DOHH2 (cell line): ENCODE measurements around the gene GABRG3.

Experiments used
- H3F3A ChIP-seq: fragments of 200-600 bp; sonication (generic), shearing (Covaris generic); 2 replicates; pipeline ENCODE4 v1.6.0; 2016; ENCODE audit warnings: antibody characterized with exemption, mild to moderate bottlenecking; ENCODE audit not compliant: control insufficient read depth, insufficient read depth
- H3K27ac ChIP-seq: fragments of 200-600 bp; sonication (generic); 2 replicates; pipeline ENCODE4 v1.5.1; 2014; ENCODE audit warnings: low read depth, mild to moderate bottlenecking, low read length, moderate library complexity
- H3K27me3 ChIP-seq: fragments of 200-600 bp; sonication (generic); 2 replicates; pipeline ENCODE4 v1.6.1; 2014; ENCODE audit warnings: mild to moderate bottlenecking, low read length, mixed read lengths; ENCODE audit not compliant: control insufficient read depth
- H3K36me3 ChIP-seq: fragments of 200-600 bp; sonication (generic); 2 replicates; pipeline ENCODE4 v1.6.1; 2014; ENCODE audit warnings: mild to moderate bottlenecking, low read length, moderate library complexity, mixed read lengths; ENCODE audit not compliant: control insufficient read depth
- H3K4me1 ChIP-seq: fragments of 200-600 bp; sonication (generic); 2 replicates; pipeline ENCODE4 v1.6.1; 2014; ENCODE audit warnings: mild to moderate bottlenecking, low read length, mixed read lengths; ENCODE audit not compliant: control insufficient read depth
- H3K4me2 ChIP-seq: fragments of 200-600 bp; sonication (generic); 2 replicates; pipeline ENCODE4 v1.6.0; 2014; ENCODE audit warnings: mild to moderate bottlenecking, low read length, moderate library complexity
- H3K4me3 ChIP-seq: fragments of 200-600 bp; sonication (generic); 2 replicates; pipeline ENCODE4 v1.5.1; 2014; ENCODE audit warnings: mild to moderate bottlenecking, low read length, mixed read lengths
- H3K79me2 ChIP-seq: fragments of 200-600 bp; sonication (generic); 2 replicates; pipeline ENCODE4 v1.6.1; 2014; ENCODE audit warnings: mild to moderate bottlenecking, low read length, mixed read lengths; ENCODE audit not compliant: control insufficient read depth
- H3K9me2 ChIP-seq: fragments of 200-600 bp; sonication (generic); replicated peaks from 2 replicates; pipeline ENCODE4 v1.6.1; 2014; ENCODE audit warnings: mild to moderate bottlenecking, low read length, mixed read lengths; ENCODE audit not compliant: control insufficient read depth
- H3K9me3 ChIP-seq: fragments of 200-600 bp; sonication (generic); 2 replicates; pipeline ENCODE4 v1.6.1; 2014; ENCODE audit warnings: antibody characterized with exemption, low read length, mixed read lengths; ENCODE audit not compliant: control insufficient read depth, insufficient read depth
- H4K20me1 ChIP-seq: fragments of 200-600 bp; sonication (generic); 2 replicates; pipeline ENCODE4 v1.6.0; 2014; ENCODE audit warnings: low read depth, mild to moderate bottlenecking, antibody characterized with exemption, low read length, moderate library complexity; ENCODE audit not compliant: control insufficient read depth, insufficient read depth
- CTCF ChIP-seq: fragments of 200-600 bp; sonication (generic); IDR thresholded peaks from one replicate; pipeline ENCODE4 v1.5.1; 2014; ENCODE audit warnings: antibody characterized with exemption, mild to moderate bottlenecking, low read depth, low read length; ENCODE audit not compliant: poor library complexity, severe bottlenecking
- EZH2phosphoT487 ChIP-seq: fragments of 200-600 bp; sonication (generic); IDR thresholded peaks from 2 replicates; pipeline ENCODE4 v1.6.1; 2017; ENCODE audit warnings: borderline replicate concordance, mild to moderate bottlenecking, antibody characterized with exemption, low read length, moderate library complexity, mixed read lengths

GABRG3 gene

DNA sequence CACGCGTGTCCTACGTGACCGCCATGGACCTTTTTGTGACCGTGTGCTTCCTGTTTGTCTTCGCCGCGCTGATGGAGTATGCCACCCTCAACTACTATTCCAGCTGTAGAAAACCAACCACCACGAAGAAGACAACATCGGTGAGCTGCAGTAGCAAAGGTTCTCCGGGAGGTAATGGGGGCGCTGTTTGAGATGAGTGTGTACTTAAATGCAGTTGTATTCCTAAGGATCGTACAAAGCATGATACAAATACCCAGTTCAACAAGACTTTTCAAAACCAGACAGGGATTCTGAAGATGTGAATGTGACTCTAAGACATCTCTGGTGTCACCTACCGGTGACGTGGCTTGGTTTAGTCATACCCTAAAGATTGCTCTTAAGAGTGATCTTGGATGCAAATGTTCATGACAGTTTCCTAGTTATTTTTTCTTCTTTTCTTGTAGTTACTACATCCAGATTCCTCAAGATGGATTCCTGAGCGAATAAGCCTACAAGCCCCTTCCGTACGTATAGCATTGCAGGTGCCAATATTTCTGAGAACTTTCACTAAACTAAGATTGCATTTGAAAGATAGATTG lies 556.6 kb downstream of the GABRG3 start:
- Histone ChIP-seq H3F3A (no peaks in the 10 kb centered on the region), H3K79me2 (no peaks in the 10 kb centered on the region), H3K4me2 (no peak overlapping the region), H3K27ac (no peak overlapping the region), H3K4me3 (no peak overlapping the region), H3K36me3 (no peaks in the 10 kb centered on the region), H3K9me3 (peaks cover 19% of the 10 kb centered on the region; the same call in 1 of the 2 replicates), H3K4me1 (no peaks in the 10 kb centered on the region), H4K20me1 (no peaks in the 10 kb centered on the region), H3K27me3 (no peaks in the 10 kb centered on the region), H3K9me2 (no peaks in the 10 kb centered on the region)
- no peak for TF ChIP-seq CTCF
- no peak for TF ChIP-seq EZH2phosphoT487

DNA sequence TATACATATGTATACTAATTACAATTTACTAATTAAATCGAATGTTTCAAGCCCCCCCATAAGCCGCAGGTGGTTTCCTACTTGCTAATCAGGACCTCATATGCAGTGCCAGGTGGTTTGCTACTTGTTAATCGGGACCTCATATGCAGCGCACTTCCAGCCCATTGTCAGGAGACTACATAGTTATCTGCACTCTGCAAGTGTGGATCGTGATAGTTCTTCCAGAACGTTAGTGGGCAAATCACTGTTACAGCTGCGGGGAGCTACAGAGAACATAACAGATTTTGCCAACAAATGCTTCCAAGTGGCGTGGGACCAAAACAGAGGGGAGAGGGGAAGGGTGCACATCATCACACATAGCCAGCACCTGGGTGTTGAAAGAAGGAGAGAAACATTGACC lies 558.4 kb downstream of the GABRG3 start:
- Histone ChIP-seq H3K27me3 (no peaks in the 10 kb centered on the region), H3K36me3 (no peaks in the 10 kb centered on the region), H3K79me2 (no peaks in the 10 kb centered on the region), H3F3A (no peaks in the 10 kb centered on the region), H4K20me1 (no peaks in the 10 kb centered on the region), H3K9me2 (no peaks in the 10 kb centered on the region), H3K4me3 (no peak overlapping the region), H3K4me1 (no peaks in the 10 kb centered on the region), H3K27ac (no peak overlapping the region), H3K9me3 (peaks cover 19% of the 10 kb centered on the region; the same call in 1 of the 2 replicates), H3K4me2 (no peak overlapping the region)
- TF ChIP-seq CTCF, result no peak
- no peak for TF ChIP-seq EZH2phosphoT487

DNA sequence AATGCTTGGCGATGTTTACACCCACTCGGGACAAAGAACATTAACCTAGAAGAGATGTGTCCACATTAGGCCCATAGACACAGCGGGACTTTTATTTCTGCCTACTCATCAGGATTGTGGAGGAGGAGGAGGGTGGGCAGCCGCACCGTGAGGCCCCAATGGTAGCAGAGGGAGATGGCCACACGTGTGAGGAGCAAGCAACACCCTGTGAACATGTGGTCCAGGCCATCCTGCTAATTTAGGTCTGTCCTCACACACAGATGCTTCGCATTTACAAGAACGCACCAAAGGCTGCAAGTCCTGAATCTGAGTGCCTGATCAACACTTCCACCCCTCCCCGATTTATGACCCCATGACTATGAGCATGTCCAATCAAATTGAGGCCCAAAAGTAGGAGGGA lies 560.0 kb downstream of the GABRG3 start:
- no peak for TF ChIP-seq CTCF
- TF ChIP-seq EZH2phosphoT487, result no peak
- Histone ChIP-seq H3F3A (no peaks in the 10 kb centered on the region), H3K4me1 (no peaks in the 10 kb centered on the region), H3K36me3 (no peaks in the 10 kb centered on the region), H3K9me3 (peaks cover 19% of the 10 kb centered on the region; the same call in 1 of the 2 replicates), H3K27ac (no peak overlapping the region), H3K79me2 (no peaks in the 10 kb centered on the region), H4K20me1 (no peaks in the 10 kb centered on the region), H3K9me2 (no peaks in the 10 kb centered on the region), H3K27me3 (no peaks in the 10 kb centered on the region), H3K4me3 (no peak overlapping the region), H3K4me2 (no peak overlapping the region)
